K562 (cell line): ENCODE results near the gene EXOSC2. TPM values are rescaled to one million over a fixed set of nuclear protein-coding genes. Genes with fewer than 3 reads are reported as not detected.

Experiments used
- BCOR ChIP-seq: fragments of 450-650 bp; IDR thresholded peaks from 2 replicates; pipeline ENCODE4 v1.6.1; 2016
- BHLHE40 ChIP-seq: IDR thresholded peaks from 2 replicates; pipeline ENCODE4 v1.6.1; 2011; ENCODE audit warnings: low read length, improper control_type of control experiment
- CCNT2 ChIP-seq: IDR thresholded peaks from 2 replicates; pipeline ENCODE4 v1.6.1; 2011; ENCODE audit warnings: borderline replicate concordance, low read depth, mild to moderate bottlenecking, moderate library complexity, mixed read lengths, low read length; ENCODE audit not compliant: insufficient read length; ENCODE audit errors: extremely low read depth
- CGGBP1 ChIP-seq: fragments of 250-450 bp; sonication (Bioruptor Pico); IDR thresholded peaks from 2 replicates; pipeline ENCODE4 v1.9.0; 2021; ENCODE audit warnings: mild to moderate bottlenecking
- ERF ChIP-seq: fragments of 450-650 bp; formaldehyde crosslinking; IDR thresholded peaks from 2 replicates; pipeline ENCODE4 v1.4.0; 2020; ENCODE audit warnings: mild to moderate bottlenecking, mixed read lengths
- ETV6 ChIP-seq, 3 experiments: fragments of 150-350 bp in 1 of 3; sonication (generic) in 1 of 3; formaldehyde crosslinking in 1 of 3; IDR thresholded peaks; 2 replicates each; pipeline versions ENCODE4 v1.6.1 to v1.8.0; 2014 to 2022; ENCODE audit warnings: borderline replicate concordance in 2 of 3, low read depth in 2 of 3, antibody characterized with exemption in 1 of 3, low read length in 1 of 3, mild to moderate bottlenecking in 1 of 3, missing genetic modification reagents in 1 of 3
- FIP1L1 ChIP-seq: fragments of 200-400 bp; formaldehyde crosslinking; IDR thresholded peaks from 2 replicates; pipeline ENCODE4 v1.6.1; 2018; ENCODE audit warnings: mild to moderate bottlenecking, low read depth, low read length; ENCODE audit not compliant: poor library complexity, severe bottlenecking
- ILK ChIP-seq: fragments of 450-650 bp; IDR thresholded peaks from 2 replicates; pipeline ENCODE4 v1.6.1; 2016; ENCODE audit warnings: missing genetic modification characterization, low read depth, mild to moderate bottlenecking, missing compliant biosample characterization, moderate library complexity, borderline replicate concordance
- MAFF ChIP-seq: IDR thresholded peaks from 2 replicates; pipeline ENCODE4 v1.6.1; 2012; ENCODE audit warnings: low read length, improper control_type of control experiment
- MEF2D ChIP-seq: conservative IDR thresholded peaks from 2 replicates; pipeline ENCODE4 v1.6.1; 2016; ENCODE audit warnings: low read depth, missing genetic modification characterization, missing compliant biosample characterization
- MNT ChIP-seq, 2 experiments: fragments of 450-650 bp; conservative IDR thresholded peaks; 2 replicates each; pipeline ENCODE4 v1.6.1; 2017; ENCODE audit warnings: mild to moderate bottlenecking in 2 of 2, moderate library complexity in 2 of 2
- MYC ChIP-seq, 2 experiments: fragments of 250-450 bp in 1 of 2; sonication (Bioruptor Pico) in 1 of 2; IDR thresholded peaks; 2 replicates each; pipeline versions ENCODE4 v1.5.1 to v1.6.1; 2012 to 2021; ENCODE audit warnings: low read depth in 2 of 2, borderline replicate concordance in 1 of 2, improper control_type of control experiment in 1 of 2, low read length in 1 of 2, mild to moderate bottlenecking in 1 of 2, moderate library complexity in 1 of 2
- NCOA2 ChIP-seq, 2 experiments: fragments of 450-650 bp; IDR thresholded peaks; 2 replicates each; pipeline ENCODE4 v1.6.1; 2018; ENCODE audit warnings: mild to moderate bottlenecking in 2 of 2, moderate library complexity in 1 of 2; ENCODE audit not compliant: partially characterized antibody in 2 of 2
- NCOR1 ChIP-seq: fragments of 450-650 bp; IDR thresholded peaks from 2 replicates; pipeline ENCODE4 v1.6.1; 2016; ENCODE audit warnings: mild to moderate bottlenecking, moderate library complexity
- NR3C1 ChIP-seq: sonication (generic); formaldehyde crosslinking; IDR thresholded peaks from 2 replicates; pipeline ENCODE4 v1.8.1; 2022; ENCODE audit warnings: missing genetic modification reagents
- POU5F1 ChIP-seq: fragments of 150-350 bp; IDR thresholded peaks from 2 replicates; pipeline ENCODE4 v1.6.1; 2014; ENCODE audit warnings: borderline replicate concordance, low read length, low read depth, mild to moderate bottlenecking; ENCODE audit not compliant: partially characterized antibody
- TCF3 ChIP-seq: sonication (generic); formaldehyde crosslinking; IDR thresholded peaks from 2 replicates; pipeline ENCODE4 v1.4.0; 2020; ENCODE audit warnings: mild to moderate bottlenecking, missing genetic modification reagents
- TCFL5 ChIP-seq: fragments of 250-450 bp; sonication (Bioruptor Pico); conservative IDR thresholded peaks from 2 replicates; pipeline ENCODE4 v1.6.1; 2021; ENCODE audit warnings: mild to moderate bottlenecking, moderate library complexity, matching md5 sums
- U2AF2 ChIP-seq: fragments of 200-400 bp; formaldehyde crosslinking; optimal IDR thresholded peaks from 2 replicates; pipeline ENCODE3; 2017; ENCODE audit warnings: low read depth, mild to moderate bottlenecking, low read length
- WHSC1 ChIP-seq: IDR thresholded peaks from one replicate; pipeline ENCODE4 v1.6.1; 2012; ENCODE audit warnings: low read length, control low read depth, inconsistent platforms
- XRCC5 ChIP-seq: fragments of 200-400 bp; formaldehyde crosslinking; IDR thresholded peaks from 2 replicates; pipeline ENCODE4 v1.6.1; 2017; ENCODE audit warnings: low read depth, mild to moderate bottlenecking, low read length
- ZNF124 ChIP-seq: sonication (generic); formaldehyde crosslinking; IDR thresholded peaks from 2 replicates; pipeline ENCODE4 v1.8.1; 2022; ENCODE audit warnings: missing genetic modification reagents
- ZNF280A ChIP-seq: fragments of 450-650 bp; IDR thresholded peaks from 2 replicates; pipeline ENCODE4 v1.6.1; 2018; ENCODE audit warnings: mild to moderate bottlenecking, low read depth; ENCODE audit not compliant: partially characterized antibody
- ZNF436 ChIP-seq: fragments of 250-450, 450-650 bp; sonication (Bioruptor Pico); formaldehyde crosslinking; IDR thresholded peaks from 2 replicates; pipeline ENCODE4 v1.7.0; 2020; ENCODE audit warnings: mild to moderate bottlenecking
- polyA plus RNA-seq, 8 experiments: library from polyadenylated mRNA; depleted of rRNA in 4 of 8; stranded (reverse) in 5 of 8; unstranded in 3 of 8; fragments of >200 nt; fragmentation: Nextera tagmentation in 2 of 8; fragmentation: Illumina TruSeq in 1 of 8; extraction: Ambion mirVana in 2 of 8; extraction: Trizol in 1 of 8; gene quantifications; 2 replicates each; pipeline versions ENCODE4 v1.2.1 to v1.2.3, GENCODE V29; 2011 to 2014; ENCODE audit warnings: inconsistent platforms in 1 of 8, missing spikeins in 1 of 8
- total RNA-seq, 7 experiments: library from RNA; depleted of rRNA in 6 of 7; stranded (reverse); fragments of >200 nt in 6 of 7; fragmentation: Illumina TruSeq in 2 of 7; extraction: Trizol in 2 of 7; gene quantifications; 2 replicates each; pipeline versions ENCODE4 v1.2.1 to v1.2.3, GENCODE V29; 2011 to 2021; ENCODE audit warnings: low replicate concordance in 1 of 7

EXOSC2 gene
- total and polyA plus RNA-seq, 9 of the 15 experiments (the other 6 are each of a cell fraction or from before 2014, with no cell fraction given): 46.0 to 101 (median 77.6) TPM

- TF ChIP-seq NCOR1: no peak
- no peak for TF ChIP-seq XRCC5
- peak; percentile 92 for TF ChIP-seq BCOR
- TF ChIP-seq TCFL5 (CRISPR knock-in tag): no peak
- peak; percentile 93 for TF ChIP-seq MYC (IDR thresholded peaks at IDR 0.05; ENCODE audit: low read depth, low read length)
- no peak for TF ChIP-seq MYC (CRISPR knock-in tag; IDR thresholded peaks at IDR 0.05; ENCODE audit: borderline replicate concordance, low read depth)
- TF ChIP-seq BHLHE40: peak; percentile 60
- no peak for TF ChIP-seq NCOA2 (IDR thresholded peaks at IDR 0.05; ENCODE audit: partially characterized antibody in 2 of 2)
- 0 out of 2 replicates have a peak, but pooled peaks have one; percentile 42 for TF ChIP-seq ZNF124
- TF ChIP-seq ERF: peak; percentile 81; the same call in 1 of the 2 replicates
- TF ChIP-seq ZNF436 (CRISPR knock-in tag): no peak
- TF ChIP-seq ZNF280A: no peak
- TF ChIP-seq ETV6 (IDR thresholded peaks at IDR 0.05; ENCODE audit: borderline replicate concordance in 1 of 2, low read depth in 2 of 2, low read length in 1 of 2): no peak
- peak; percentile 93; the same call in 1 of the 2 replicates for TF ChIP-seq ETV6 (CRISPR knock-in tag; IDR thresholded peaks at IDR 0.05; ENCODE audit: borderline replicate concordance)
- peak; percentile 13 for TF ChIP-seq POU5F1
- peak; percentile 28 for TF ChIP-seq CCNT2
- peak in 1 of 2 experiments; percentile 87; a peak in 3 of 4 replicates for TF ChIP-seq MNT (conservative IDR thresholded peaks at IDR 0.05)
- TF ChIP-seq NR3C1 (CRISPR knock-in tag): peak; percentile 96
- no peak for TF ChIP-seq U2AF2
- TF ChIP-seq FIP1L1: peak; percentile 71
- no peak for TF ChIP-seq WHSC1
- no peak for TF ChIP-seq ILK (tag)
- no peak for TF ChIP-seq MEF2D
- no peak for TF ChIP-seq MAFF
- no peak for TF ChIP-seq CGGBP1 (CRISPR knock-in tag)
- 0 out of 2 replicates have a peak, but pooled peaks have one; percentile 21 for TF ChIP-seq TCF3 (CRISPR knock-in tag)
Observed at GRCh38 chr9:130680836-130681768, 12.5 kb upstream of the EXOSC2 start (continued).
